ENCODE data around the gene CGNL1. TPM values are rescaled to one million over a fixed set of nuclear protein-coding genes. Genes with fewer than 3 reads are reported as not detected.

The CGNL1 gene
- total RNA-seq, 4 donors from 2014 or later: 1.6 to 3.3 (median 2.6) TPM

DNA sequence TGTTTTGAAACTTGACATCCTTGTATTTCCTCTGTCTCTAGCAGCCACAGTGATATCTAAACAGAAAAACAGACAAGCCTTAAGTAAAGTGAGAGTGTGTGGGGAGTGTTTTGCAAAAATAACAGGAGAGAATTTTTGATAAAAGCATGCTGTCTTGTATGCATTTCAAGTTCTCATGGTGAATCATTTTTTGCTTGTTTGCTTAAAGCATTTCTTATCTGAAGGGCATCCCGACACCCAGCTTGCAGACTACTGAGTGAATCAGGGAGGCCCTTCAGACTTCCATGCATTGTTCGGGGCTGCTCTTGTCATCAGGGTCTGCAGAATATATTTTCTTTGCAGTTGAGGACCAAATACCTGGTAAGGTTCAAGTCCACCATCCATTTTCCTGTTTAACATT, 8.5 kb downstream of the CGNL1 start:
- TF ChIP-seq, protein P1, sequence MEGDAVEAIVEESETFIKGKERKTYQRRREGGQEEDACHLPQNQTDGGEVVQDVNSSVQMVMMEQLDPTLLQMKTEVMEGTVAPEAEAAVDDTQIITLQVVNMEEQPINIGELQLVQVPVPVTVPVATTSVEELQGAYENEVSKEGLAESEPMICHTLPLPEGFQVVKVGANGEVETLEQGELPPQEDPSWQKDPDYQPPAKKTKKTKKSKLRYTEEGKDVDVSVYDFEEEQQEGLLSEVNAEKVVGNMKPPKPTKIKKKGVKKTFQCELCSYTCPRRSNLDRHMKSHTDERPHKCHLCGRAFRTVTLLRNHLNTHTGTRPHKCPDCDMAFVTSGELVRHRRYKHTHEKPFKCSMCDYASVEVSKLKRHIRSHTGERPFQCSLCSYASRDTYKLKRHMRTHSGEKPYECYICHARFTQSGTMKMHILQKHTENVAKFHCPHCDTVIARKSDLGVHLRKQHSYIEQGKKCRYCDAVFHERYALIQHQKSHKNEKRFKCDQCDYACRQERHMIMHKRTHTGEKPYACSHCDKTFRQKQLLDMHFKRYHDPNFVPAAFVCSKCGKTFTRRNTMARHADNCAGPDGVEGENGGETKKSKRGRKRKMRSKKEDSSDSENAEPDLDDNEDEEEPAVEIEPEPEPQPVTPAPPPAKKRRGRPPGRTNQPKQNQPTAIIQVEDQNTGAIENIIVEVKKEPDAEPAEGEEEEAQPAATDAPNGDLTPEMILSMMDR (IDR thresholded peaks at IDR 0.05; ENCODE audit: low read depth): no peak

DNA sequence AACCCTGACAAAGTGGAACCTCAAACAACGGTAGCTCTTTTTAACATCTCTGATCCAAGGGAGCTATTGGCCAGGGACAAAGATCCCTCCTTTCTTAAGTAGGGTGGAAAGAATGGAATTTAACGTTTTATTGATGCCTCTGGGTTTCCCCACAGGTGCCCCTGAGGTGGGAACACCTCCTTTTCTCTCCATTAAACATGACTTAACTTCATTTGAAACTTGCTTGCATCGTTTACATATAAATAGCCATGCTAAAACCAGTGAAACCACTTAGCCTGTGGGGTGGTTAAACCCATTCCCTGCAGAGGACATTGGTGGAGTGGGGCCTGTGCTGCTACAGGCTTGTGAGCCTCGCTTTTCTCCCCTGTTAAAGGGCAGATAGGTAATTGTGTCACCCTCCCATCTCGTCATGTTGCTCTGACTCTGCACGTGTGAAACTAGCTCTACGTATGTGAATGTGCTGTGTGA, 9.7 kb downstream of the CGNL1 start:
- TF ChIP-seq, protein P1 (IDR thresholded peaks at IDR 0.05; ENCODE audit: low read depth): no peak

DNA sequence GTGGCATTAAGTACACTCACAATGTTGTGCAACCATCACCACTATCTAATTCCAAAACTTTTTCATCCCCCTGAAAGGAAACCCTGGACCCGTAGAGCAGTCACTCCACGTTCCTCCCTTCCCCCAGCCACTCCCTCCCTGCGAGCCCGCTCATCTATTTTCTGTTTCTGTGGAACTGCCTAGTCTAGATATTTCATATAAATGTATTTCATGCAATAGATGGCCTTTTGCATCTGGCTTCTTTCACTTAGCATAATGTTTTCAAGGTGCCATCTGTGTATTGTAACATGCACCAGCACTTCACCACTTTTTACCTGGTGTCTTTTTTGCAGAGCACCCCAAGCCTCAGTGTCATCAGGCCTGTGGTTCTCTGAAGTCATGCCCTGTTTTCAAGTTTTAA, 10.7 kb downstream of the CGNL1 start:
- TF ChIP-seq, protein P1 (IDR thresholded peaks at IDR 0.05; ENCODE audit: low read depth): no peak

DNA sequence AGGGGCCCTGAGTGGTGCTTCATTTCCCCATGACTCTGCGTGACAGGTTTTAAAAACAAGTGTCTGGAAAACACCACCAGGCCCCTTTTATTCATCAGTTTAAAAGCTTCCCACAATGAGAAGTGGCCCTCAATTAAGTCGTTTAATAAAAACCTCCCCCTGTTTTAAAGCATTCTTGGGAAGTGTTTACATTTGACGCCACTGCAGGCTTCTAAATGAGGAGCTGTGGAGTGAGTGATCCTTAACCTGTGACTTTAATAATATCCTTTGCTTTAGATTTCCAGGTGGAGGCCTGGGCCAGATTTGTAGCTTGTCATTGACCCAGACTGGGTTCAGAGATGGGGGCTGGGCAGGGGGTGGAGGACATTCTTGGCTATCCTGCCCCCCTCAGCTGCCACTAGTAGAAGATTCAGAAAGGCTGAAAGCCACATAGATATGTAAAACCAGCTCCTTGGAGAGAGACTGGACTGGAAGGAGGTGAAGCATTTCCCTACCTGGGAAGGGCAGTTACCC, 11.3 kb downstream of the CGNL1 start:
- TF ChIP-seq, protein P1 (IDR thresholded peaks at IDR 0.05; ENCODE audit: low read depth): no peak

DNA sequence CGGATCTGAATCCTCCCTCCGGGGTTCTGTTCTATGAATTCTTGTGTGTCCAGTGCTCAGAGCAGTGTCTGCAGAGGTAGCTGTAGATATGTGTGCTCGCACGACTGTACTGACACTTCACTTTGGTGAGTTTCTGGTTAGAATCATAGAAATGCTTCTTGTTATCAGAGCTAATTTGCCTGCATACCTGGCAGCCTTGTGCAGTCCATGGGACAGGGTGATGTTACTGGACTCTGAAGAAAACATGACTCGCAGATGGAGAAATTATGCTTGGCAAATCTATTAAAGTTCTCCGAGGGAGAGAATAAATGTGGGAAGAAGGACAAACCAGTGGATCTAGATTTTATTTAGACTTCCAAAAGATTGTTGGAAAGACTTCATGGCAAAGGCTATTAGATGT, 12.2 kb downstream of the CGNL1 start:
- TF ChIP-seq, protein P1 (IDR thresholded peaks at IDR 0.05; ENCODE audit: low read depth): no peak

DNA sequence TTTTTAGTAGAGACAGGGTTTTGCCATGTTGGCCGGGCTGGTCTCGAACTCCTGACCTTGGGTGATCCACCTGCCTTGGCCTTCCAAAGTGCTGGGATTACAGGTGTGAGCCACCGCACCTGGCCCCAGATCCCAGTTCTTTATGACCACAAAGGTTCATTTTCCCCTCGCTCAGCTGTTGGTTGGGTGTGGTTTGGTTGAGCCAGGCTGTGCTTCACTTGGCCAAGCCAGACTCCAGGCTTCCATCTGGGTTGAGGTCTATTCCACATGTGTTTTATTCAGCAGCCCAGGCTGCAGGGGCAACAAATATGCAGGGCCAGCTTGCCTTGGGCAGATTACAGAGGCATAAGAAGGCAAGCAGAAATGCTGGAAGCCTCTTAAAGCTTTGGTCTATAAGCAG, 13.7 kb downstream of the CGNL1 start:
- TF ChIP-seq, protein P1 (IDR thresholded peaks at IDR 0.05; ENCODE audit: low read depth): no peak

DNA sequence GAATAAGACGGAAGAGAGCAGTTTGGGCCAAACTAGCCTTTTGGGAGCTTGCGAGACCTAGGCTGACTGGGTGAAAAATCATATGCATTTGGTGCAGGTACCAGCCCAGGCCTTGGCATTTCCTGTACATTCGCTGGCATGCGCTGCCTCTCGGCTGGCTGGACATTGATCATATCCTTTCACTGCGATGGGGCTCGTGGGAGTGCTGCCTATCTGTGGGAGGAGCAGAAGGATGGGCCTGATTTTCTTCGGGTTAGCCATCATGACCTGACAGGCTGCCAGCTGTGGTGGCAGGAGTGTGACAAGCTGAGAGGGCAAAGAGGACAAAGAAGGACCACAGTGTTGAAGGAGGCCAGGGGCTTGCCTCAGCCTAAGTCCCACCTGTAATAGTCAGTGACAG, 14.3 kb downstream of the CGNL1 start:
- TF ChIP-seq, protein P1 (IDR thresholded peaks at IDR 0.05; ENCODE audit: low read depth): no peak
